ENCODE data around the gene GMIP. TPM values are rescaled to one million over a fixed set of nuclear protein-coding genes. Genes with fewer than 3 reads are reported as not detected.

The GMIP gene
- total and polyA plus RNA-seq, 2 of the 13 experiments (the other 11 are each of a cell fraction or from before 2014, with no cell fraction given): 1.5 to 1.8 TPM

DNA sequence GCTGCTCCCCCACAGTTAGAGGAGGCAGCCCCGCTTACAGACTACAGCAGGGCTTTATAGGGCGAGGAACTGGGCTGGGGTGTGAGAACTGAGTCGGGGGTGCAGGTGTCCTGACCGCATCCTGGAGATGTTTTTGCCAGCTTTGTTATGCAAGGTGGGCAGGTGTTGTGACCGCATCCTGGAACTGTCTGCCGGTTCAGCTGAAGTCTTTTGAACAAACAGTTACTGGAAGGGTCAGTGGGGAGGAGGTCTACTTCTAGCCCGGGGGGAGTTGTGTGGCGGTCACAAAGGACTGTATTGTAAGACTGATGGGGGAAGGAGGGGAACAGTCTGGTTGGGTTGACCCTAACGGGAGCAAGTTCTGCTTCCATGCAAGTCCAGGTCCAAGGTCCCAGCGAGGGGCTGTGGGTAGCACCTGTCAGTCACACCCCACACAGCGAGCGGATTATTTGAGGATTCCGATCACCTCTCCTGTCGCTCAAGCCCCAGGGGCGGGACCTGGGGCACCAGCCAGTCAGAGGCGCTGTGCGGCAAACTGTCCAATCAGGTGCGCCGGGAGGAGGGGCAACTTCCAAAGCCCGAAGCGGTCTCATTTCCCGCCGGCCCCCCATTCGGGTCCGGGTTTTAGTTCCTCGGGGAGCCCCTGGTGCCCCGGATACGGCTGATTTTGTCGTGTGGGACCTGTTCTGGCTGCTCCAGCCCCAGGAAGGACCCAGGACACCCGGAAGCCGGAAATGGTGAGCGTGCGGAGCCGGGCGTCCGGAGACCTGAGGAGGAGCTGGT lies 25.0 kb upstream of the GMIP start, which contains the start of gene ZNF101 (continued):
- TF ChIP-seq, protein P1, sequence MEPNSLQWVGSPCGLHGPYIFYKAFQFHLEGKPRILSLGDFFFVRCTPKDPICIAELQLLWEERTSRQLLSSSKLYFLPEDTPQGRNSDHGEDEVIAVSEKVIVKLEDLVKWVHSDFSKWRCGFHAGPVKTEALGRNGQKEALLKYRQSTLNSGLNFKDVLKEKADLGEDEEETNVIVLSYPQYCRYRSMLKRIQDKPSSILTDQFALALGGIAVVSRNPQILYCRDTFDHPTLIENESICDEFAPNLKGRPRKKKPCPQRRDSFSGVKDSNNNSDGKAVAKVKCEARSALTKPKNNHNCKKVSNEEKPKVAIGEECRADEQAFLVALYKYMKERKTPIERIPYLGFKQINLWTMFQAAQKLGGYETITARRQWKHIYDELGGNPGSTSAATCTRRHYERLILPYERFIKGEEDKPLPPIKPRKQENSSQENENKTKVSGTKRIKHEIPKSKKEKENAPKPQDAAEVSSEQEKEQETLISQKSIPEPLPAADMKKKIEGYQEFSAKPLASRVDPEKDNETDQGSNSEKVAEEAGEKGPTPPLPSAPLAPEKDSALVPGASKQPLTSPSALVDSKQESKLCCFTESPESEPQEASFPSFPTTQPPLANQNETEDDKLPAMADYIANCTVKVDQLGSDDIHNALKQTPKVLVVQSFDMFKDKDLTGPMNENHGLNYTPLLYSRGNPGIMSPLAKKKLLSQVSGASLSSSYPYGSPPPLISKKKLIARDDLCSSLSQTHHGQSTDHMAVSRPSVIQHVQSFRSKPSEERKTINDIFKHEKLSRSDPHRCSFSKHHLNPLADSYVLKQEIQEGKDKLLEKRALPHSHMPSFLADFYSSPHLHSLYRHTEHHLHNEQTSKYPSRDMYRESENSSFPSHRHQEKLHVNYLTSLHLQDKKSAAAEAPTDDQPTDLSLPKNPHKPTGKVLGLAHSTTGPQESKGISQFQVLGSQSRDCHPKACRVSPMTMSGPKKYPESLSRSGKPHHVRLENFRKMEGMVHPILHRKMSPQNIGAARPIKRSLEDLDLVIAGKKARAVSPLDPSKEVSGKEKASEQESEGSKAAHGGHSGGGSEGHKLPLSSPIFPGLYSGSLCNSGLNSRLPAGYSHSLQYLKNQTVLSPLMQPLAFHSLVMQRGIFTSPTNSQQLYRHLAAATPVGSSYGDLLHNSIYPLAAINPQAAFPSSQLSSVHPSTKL (CRISPR knock-in tag; IDR thresholded peaks at IDR 0.05): peak; percentile 48; the same call in 1 of the 2 replicates
- TF ChIP-seq ZNF891 (CRISPR knock-in tag; IDR thresholded peaks at IDR 0.05) (peak; percentile 34; the same call in 1 of the 2 replicates), ZFY (CRISPR knock-in tag; IDR thresholded peaks at IDR 0.05) (peak; percentile 57; the same call in 1 of the 2 replicates), HOXA3 (CRISPR knock-in tag; IDR thresholded peaks at IDR 0.05) (peak; percentile 67), KDM6A (CRISPR knock-in tag; IDR thresholded peaks at IDR 0.05; ENCODE audit: low read depth) (peak; percentile 84), KLF16 (CRISPR knock-in tag; IDR thresholded peaks at IDR 0.05) (peak in 1 of 2 experiments; percentile 75; a peak in 2 of 4 replicates), PRMT3 (CRISPR knock-in tag; IDR thresholded peaks at IDR 0.05; ENCODE audit: borderline replicate concordance, low read depth) (no peak), ZNF878 (CRISPR knock-in tag; IDR thresholded peaks at IDR 0.05) (0 out of 2 replicates have a peak, but pooled peaks have one; percentile 27), MED13 (CRISPR knock-in tag; IDR thresholded peaks at IDR 0.05) (peak; percentile 71), ZNF775 (CRISPR knock-in tag; IDR thresholded peaks at IDR 0.05; ENCODE audit: borderline replicate concordance) (no peak), THAP11 (CRISPR knock-in tag; IDR thresholded peaks at IDR 0.05) (peak; percentile 61; the same call in 1 of the 2 replicates), SMC3 (IDR thresholded peaks at IDR 0.05; ENCODE audit: low read length) (0 out of 2 replicates have a peak, but pooled peaks have one; percentile 8), ZNF792 (CRISPR knock-in tag; IDR thresholded peaks at IDR 0.05) (no peak; the same call in 1 of the 2 replicates), KDM5A (IDR thresholded peaks at IDR 0.05; ENCODE audit: borderline replicate concordance, low read length) (peak; percentile 25; the same call in 1 of the 2 replicates), PPARG (CRISPR knock-in tag; conservative IDR thresholded peaks at IDR 0.05) (peak; percentile 92)
- TF ChIP-seq, protein P2, sequence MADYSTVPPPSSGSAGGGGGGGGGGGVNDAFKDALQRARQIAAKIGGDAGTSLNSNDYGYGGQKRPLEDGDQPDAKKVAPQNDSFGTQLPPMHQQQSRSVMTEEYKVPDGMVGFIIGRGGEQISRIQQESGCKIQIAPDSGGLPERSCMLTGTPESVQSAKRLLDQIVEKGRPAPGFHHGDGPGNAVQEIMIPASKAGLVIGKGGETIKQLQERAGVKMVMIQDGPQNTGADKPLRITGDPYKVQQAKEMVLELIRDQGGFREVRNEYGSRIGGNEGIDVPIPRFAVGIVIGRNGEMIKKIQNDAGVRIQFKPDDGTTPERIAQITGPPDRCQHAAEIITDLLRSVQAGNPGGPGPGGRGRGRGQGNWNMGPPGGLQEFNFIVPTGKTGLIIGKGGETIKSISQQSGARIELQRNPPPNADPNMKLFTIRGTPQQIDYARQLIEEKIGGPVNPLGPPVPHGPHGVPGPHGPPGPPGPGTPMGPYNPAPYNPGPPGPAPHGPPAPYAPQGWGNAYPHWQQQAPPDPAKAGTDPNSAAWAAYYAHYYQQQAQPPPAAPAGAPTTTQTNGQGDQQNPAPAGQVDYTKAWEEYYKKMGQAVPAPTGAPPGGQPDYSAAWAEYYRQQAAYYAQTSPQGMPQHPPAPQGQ (CRISPR knock-in tag; IDR thresholded peaks at IDR 0.05; ENCODE audit: borderline replicate concordance): no peak
- TF ChIP-seq, protein P3, sequence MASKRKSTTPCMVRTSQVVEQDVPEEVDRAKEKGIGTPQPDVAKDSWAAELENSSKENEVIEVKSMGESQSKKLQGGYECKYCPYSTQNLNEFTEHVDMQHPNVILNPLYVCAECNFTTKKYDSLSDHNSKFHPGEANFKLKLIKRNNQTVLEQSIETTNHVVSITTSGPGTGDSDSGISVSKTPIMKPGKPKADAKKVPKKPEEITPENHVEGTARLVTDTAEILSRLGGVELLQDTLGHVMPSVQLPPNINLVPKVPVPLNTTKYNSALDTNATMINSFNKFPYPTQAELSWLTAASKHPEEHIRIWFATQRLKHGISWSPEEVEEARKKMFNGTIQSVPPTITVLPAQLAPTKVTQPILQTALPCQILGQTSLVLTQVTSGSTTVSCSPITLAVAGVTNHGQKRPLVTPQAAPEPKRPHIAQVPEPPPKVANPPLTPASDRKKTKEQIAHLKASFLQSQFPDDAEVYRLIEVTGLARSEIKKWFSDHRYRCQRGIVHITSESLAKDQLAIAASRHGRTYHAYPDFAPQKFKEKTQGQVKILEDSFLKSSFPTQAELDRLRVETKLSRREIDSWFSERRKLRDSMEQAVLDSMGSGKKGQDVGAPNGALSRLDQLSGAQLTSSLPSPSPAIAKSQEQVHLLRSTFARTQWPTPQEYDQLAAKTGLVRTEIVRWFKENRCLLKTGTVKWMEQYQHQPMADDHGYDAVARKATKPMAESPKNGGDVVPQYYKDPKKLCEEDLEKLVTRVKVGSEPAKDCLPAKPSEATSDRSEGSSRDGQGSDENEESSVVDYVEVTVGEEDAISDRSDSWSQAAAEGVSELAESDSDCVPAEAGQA (IDR thresholded peaks at IDR 0.05; ENCODE audit: low read depth): no peak
- TF ChIP-seq, protein P3 (CRISPR knock-in tag; IDR thresholded peaks at IDR 0.05; ENCODE audit: borderline replicate concordance): no peak

Data from HepG2 (cell line).